DMS153 (cell line): ENCODE measurements around the gene UNC5B.
A peak's percentile ranks its signal among the peaks of the same experiment; 100 is the strongest.

Source experiments
- DNase-seq: peaks from one replicate; lab custom pipeline; 2025; lab: John Stamatoyannopoulos, UW

The UNC5B gene

GRCh38 chr10:71319042-71319799 lies 106.9 kb downstream of the UNC5B start, which contains the start of gene SLC29A3:
Gene SLC29A3, plus strand, starts transcription at chr10:71319259. Its CDS starts 51 bp downstream, at chr10:71319310.
- peak; percentile 65 for DNase-seq

DNA sequence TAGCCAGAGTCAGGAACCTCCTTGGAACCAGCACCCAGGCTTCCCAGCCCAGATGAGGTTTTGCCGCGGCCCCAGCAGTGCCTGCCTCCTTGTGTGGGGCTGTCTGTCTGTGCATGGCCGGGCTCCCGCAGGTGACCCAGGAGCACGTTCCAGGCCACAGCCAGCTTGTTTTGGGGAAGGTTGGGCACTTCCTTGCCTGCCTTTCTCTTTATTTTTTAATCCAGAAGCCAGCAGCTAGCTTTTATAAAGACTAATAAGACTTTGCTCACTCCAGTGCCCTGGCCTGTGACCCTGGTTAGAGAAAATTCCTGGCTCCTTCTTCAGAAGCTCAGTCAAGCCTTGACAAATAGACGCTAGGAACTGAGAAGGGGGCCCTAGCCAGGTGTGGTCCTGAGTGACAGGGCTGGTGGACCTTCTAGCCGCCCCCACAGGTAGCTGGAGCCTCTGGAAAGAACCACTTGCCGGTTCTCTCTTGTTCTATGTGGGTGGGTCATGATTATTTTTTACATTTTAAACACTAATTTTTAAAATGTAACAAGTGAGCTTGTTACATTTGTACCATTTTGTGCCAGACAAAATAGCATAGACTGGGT lies 107.5 kb downstream of the UNC5B start:
- no peak for DNase-seq

DNA sequence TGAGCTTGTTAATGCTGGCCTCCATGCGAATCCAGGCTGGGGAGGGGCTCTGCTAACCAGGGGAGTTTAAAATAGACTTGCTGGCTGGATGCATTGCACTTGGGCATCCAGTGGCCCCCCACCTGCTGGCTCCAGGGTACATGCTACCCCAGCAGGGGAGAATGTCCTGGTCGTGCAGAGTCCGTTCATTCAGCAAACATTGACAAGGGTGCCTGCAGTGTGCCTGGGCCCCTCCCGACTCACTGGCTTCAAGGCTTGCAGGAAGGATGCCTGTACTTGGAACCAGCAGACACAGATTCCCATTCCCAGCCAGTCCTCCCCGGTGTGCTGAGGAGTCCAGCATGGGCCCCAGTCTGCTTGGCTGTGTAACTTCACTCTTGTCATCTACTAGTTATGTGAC lies 108.2 kb downstream of the UNC5B start:
- DNase-seq, result no peak

- no peak for DNase-seq
Observed at GRCh38 chr10:71321386-71321785, 109.0 kb downstream of the UNC5B start.

- DNase-seq, result no peak
Observed at GRCh38 chr10:71323407-71323806, 111.0 kb downstream of the UNC5B start.

DNA sequence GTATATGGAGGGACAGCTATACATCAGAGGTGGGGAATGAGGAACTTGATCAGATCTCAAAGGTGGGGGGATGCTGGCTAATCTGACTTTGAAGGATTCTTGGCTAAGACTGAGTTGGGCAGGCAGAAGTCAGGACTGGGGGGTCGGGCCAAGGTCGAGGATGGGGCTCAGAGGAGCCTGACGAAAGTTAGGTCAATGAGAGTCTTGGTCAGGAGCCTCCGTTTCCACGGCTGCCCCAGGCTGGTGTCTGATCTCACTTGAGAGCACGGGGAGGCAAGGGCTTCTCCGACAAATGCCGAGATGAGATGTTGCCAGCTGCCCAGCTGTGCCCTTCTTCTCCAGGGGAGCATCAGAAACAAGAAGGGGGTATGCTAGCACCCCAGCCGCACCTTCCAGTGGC lies 112.4 kb downstream of the UNC5B start:
- no peak for DNase-seq

- DNase-seq, result no peak
Observed at GRCh38 chr10:71325267-71325666, 112.9 kb downstream of the UNC5B start.

DNA sequence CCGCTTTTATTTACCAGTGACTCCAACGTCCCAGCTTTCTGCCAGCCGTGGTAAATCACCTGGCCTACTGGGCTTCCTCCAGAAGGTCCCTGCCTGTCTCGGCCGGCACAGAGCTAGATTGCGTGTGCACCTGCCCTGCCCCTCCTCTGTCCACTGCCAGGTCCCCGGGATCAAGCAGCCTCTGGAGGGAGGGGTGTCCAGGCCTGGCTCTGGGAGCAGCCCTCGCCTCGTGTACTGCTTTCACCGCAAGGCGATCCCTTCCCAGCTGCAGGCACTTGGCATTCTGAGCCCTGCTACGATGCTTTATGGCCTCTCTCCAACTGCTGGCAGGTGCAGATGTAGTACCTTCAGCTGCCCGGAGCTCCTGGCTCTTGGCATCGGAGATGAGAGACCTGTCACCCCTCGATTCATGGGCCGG lies 114.1 kb downstream of the UNC5B start:
- peak; percentile 92 for DNase-seq

DNA sequence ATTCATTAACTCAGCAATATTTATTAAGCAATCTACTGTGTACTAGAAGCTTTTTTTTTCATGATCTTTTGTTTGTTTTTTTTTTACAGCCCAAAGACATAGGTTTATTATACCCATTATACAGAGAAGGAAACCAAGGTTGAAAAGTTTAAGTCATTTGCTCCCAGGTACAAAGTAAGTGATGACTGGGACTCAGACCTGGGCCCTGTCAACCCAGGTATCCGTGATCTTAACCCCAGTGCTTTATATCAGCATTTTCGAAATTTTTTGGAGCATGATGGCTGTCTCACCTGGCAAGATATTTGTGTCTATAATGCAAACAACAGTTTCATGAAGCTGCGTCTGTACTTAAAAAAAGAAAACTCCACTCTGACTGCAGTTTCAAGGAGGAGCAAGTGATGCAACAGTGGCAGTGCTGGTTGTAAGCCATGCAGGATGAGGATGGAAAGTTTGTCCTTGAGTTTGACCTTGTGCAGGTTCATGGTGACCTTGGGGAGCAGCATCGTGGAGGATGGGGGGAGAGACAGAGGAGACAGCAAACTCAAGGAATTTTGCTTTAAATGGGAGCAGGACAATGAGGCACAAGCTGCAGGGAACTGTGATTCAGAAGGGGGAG lies 118.5 kb downstream of the UNC5B start:
- no peak for DNase-seq

- DNase-seq, result no peak
Observed at GRCh38 chr10:71331736-71332135, 119.4 kb downstream of the UNC5B start.

DNA sequence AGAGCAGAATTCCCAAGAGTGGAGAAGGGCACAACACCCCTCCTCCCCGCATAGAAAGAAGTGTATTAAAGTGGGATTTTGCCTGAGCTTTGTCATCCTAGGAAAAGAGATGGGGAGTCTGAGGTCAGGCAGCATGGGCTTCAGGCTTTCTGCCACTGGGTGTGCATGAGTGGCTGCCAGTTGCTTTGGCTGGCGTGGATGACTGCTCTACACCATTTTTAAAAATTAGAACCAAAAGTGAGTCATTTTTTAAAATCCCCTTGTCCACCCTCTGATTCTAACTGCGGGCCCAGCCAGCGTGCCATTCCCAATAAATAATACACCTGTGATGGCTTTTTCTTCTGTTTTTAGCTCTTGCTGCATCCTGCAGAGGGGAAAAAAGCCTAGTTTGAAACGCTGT lies 120.1 kb downstream of the UNC5B start:
- DNase-seq, result no peak

GRCh38 chr10:71333129-71333887 lies 120.9 kb downstream of the UNC5B start:
- DNase-seq, result peak; percentile 72

DNA sequence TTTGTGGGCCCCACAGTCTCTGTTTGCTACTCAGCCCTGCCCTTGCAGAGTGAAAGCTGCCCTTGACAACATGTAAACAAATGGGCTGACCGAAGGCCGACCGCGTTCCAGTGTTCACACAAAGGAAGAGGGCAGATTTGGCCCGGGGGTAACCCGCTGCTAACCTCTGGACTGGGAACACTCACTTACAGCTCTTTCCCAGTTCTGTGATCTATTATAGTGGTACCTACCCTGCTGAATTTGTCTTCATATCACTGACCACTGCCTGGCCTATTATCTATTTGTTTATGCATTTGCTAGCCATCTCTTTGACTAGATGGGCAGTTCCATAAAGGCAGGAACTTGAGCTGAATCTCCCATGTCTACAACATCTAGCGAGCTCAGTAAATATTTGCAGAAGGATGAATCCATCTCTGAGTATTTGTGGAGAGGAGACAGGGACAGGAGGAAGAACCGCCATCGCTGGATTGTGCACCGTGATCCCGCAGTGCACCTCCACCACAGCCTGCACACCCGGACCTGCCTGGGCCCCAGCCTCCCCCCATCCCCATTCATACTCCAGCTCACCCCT lies 121.9 kb downstream of the UNC5B start:
- DNase-seq, result no peak

DNA sequence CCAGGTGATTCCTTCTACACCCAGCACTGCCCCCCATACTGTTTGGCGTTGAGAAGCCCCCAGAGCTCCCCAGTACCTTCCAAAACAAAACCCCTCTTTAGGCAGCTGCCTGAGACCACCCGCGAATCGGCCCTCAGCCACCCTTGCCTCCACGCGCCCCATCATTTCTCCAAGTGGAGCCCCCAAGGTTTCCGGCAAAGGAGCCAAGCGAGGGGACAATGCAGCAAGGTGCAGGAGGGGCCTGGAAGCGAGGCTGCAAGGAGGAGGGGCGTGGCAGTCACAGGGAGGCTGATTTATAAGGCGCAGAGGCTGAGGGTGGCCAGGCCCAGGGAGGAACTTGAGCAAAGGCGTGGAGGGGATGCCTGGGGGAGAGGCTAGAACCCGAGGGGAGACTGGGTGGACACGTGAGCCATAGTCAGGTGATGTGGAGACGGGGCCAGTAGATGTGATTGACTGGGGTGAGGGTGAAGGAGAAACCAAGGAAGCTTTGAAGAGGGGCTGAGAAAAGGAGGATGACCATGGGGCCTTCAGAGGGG lies 122.9 kb downstream of the UNC5B start:
- no peak for DNase-seq

- no peak for DNase-seq
Observed at GRCh38 chr10:71336632-71337031, 124.3 kb downstream of the UNC5B start.

GRCh38 chr10:71337219-71337701 lies 124.9 kb downstream of the UNC5B start:
- no peak for DNase-seq

DNA sequence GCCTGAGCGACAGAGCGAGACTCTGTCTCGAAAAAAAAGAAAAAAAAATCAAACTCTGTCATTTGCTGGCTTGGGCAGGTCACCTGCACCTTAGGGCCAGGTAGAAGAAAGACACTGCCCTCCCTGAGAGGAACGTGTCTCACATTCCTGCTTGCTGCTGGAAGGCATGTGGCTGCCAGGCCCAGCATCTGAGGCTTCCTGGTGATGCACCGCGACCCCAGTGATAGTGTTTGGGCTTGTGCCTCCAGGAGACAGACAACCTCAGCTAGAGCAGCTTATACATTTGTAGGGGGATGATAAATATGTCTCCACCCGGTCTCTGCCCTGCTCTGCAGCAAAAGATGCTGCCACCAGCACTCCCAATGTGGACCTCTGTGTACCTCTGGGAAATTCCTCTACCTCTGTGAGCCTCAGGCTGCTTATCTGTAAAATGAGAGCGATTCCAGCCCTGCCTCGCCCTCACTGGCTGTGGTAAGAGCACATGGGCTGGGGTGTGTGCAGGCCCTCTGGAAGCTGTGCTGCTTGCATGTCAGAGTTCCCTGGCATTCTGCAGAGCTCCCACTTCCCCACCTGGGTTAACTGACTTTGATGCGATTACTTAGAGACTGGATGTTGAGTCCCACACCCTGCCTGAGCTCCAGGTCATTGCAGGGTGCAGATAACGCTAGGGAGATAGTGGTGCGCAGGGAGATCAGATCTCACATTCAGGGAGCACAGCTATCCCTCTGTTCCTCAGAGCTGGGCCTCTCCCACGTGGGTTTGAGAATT lies 126.5 kb downstream of the UNC5B start:
- no peak for DNase-seq

GRCh38 chr10:71339796-71340589 lies 127.6 kb downstream of the UNC5B start:
- no peak for DNase-seq

DNA sequence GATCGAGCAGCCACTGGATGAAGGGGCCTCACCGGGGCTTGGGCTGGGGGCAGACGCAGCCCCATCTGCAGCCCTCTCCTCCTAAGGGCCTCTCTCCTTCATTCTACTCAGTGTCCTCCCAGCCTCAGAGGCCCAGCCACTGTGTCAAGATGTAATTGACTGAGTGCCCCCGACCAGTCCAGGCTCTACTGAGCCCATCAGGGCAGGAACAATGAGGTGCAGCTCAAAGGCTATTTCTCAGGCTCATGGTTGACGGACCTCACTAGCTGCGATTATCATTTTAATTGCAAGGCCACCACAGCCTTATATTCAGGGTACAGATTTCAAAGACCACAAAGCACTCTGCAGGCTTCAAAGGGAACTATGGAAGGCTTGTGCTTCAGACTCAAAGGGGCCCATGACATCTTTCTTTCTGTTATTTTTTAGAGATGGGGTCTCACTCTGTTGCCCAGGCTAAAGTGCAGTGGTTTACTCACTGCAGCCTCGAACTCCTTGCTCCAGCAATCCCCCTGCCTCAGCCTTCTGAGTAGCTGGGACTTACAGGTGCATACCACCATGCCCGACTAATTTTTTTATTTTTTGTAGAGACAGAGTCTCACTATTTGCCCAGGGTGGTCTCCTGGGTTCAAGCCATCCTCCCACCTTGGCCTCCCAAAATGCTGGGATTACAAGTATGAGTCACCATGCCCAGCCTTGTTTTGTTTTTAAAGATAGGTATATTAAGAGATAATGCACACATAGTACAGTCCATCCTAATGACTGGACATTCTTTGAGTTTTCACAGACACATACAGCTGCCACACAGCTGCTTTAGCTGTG lies 130.4 kb downstream of the UNC5B start:
- no peak for DNase-seq
